ENCODE measurements around the gene ALAD.

DNA sequence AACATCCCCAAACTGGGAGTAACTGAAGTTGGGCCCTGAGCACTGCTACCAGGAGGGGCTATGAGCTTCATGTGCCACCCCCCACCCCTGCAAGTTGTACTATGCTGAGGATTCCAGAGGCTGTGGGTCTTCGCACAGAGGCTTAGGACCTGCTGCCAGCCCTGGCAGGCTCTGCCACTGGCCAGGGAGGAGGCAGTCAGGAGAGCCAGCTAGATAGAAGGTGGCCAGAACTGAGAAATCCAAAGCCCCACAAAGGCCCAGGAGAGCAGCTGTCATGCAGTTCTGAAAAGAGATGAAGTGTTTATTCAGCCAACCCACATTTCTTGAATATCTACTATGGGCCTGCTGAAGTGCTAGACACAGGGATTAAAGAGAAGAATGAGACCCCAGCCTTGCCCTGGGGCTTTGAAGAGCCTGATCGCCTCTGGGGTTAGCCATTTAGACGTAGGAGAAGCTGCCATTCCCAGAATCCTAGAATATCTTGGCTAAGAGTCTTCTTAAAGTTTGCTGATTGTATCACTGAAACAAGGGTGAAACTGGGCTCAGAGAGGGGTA is 1.4 kb downstream of the ALAD start:
- TF ChIP-seq EZH2 (IDR thresholded peaks at IDR 0.05; ENCODE audit: low read length, missing control alignments) = no peak
- TF ChIP-seq CTCF (conservative IDR thresholded peaks at IDR 0.05 in 1 of 2, IDR thresholded peaks at IDR 0.05 in 1 of 2; ENCODE audit: low read depth in 1 of 2, low read length in 2 of 2) = no peak

Measured in fibroblast of lung (primary cell).